Adrenal gland (tissue), 12 donors: ENCODE measurements around the gene ABCD3. TPM values are rescaled to one million over a fixed set of nuclear protein-coding genes. Genes with fewer than 3 reads are reported as not detected.

Experiments used
- DNase-seq, 7 donors: peaks; one replicate each; pipeline ENCODE4 v3.0.0-alpha.2; 2019 to 2020
- H3K27ac ChIP-seq, 5 donors: fragments of 200-600 bp; sonication (generic) in 4 of 5; 1 replicate in 3 of 5; 2 replicates in 2 of 5; pipeline versions ENCODE4 v1.5.1 to v1.8.0; 2016 to 2020; ENCODE audit warnings: mild to moderate bottlenecking in 1 of 5
- H3K27me3 ChIP-seq: fragments of 200-600 bp; 2 replicates; pipeline ENCODE4 v1.8.0; 2021
- H3K36me3 ChIP-seq, 2 donors: fragments of 200-600 bp; replicated peaks in 1 of 2; 1 replicate in 1 of 2; 2 replicates in 1 of 2; pipeline versions ENCODE4 v1.5.1 to v1.8.0; 2018 to 2022
- H3K4me1 ChIP-seq, 2 donors: fragments of 200-600 bp; replicated peaks in 1 of 2; 1 replicate in 1 of 2; 2 replicates in 1 of 2; pipeline versions ENCODE4 v1.5.1 to v1.8.0; 2018 to 2021
- H3K4me3 ChIP-seq, 4 donors: fragments of 200-600 bp; sonication (generic) in 3 of 4; one replicate each; pipeline ENCODE4 v1.5.1; 2016 to 2018
- H3K9me3 ChIP-seq, 3 donors: fragments of 200-600 bp; sonication (generic) in 1 of 3; replicated peaks in 1 of 3; 1 replicate in 2 of 3; 2 replicates in 1 of 3; pipeline versions ENCODE4 v1.5.1 to v1.8.0; 2016 to 2021
- POLR2A ChIP-seq, 2 donors: fragments of 450-650 bp; IDR thresholded peaks; one replicate each; pipeline ENCODE4 v1.6.1; 2017; ENCODE audit warnings: antibody characterized with exemption in 2 of 2, mild to moderate bottlenecking in 2 of 2, moderate library complexity in 1 of 2
- WGBS, 4 donors: extraction: QIAGEN DNeasy Blood & Tissue Kit in 2 of 4; methylation state at CpG; one replicate each; pipeline versions ENCODE4 v1.1.5 to v1.1.7; 2013 to 2017; 5-methylcytosine and 5-hydroxymethylcytosine counted together
- intact Hi-C, 2 donors: fragments of 100-400 bp; cut with DNase I; formaldehyde crosslinking; loops; one replicate each; pipeline versions ENCODE4 v1.14.1 to v1.15.0; 2022 to 2023
- polyA plus RNA-seq, 3 donors: library from polyadenylated mRNA; stranded (reverse); fragments of 200-250 nt in 2 of 3; fragments of 350-450 nt in 1 of 3; fragmentation: Illumina TruSeq in 1 of 3; extraction: RNeasy Lipid Tissue Mini Kit (QIAGEN cat#74804) in 1 of 3; gene quantifications; one replicate each; pipeline ENCODE4 v1.2.3, GENCODE V29; 2013 to 2014
- total RNA-seq, 9 donors: library from RNA; depleted of rRNA in 4 of 9; stranded (reverse); fragments of >200 nt in 4 of 9; fragments of 120-200 nt in 1 of 9; fragmentation: NEBNext Ultra II Directional in 1 of 9; extraction: Animal tissue kit (Norgen Biotek cat#: 25700) in 1 of 9; gene quantifications; one replicate each; pipeline versions ENCODE4 v1.1.0 to v1.2.4, GENCODE V29; 2013 to 2023
- TF ChIP-seq, protein P1 (sequence below), 6 experiments: fragments of 450-650 bp in 4 of 6; fragments of 200-600 bp in 2 of 6; sonication (generic) in 1 of 6; IDR thresholded peaks; 1 replicate in 5 of 6; 2 replicates in 1 of 6; pipeline versions ENCODE4 v1.5.1 to v1.8.0; 2016 to 2021; ENCODE audit warnings: antibody characterized with exemption in 6 of 6, mild to moderate bottlenecking in 2 of 6, moderate library complexity in 1 of 6
- donor health status: healthy with polysubstance abuse.
- donor health status: Bipolar disorder and iron deficiency.
- donor health status: DM: yes; HTN: yes; CAD: no.
- donor health status: DM: no; HTN: no; CAD: no.
- donor health status: DM: no; HTN: no; CAD: no.
- donor health status: DM: yes; HTN: yes; CAD: no.

ABCD3 gene
- total and polyA plus RNA-seq, 12 donors, result 11.2 to 69.6 (median 37.1) TPM

DNA sequence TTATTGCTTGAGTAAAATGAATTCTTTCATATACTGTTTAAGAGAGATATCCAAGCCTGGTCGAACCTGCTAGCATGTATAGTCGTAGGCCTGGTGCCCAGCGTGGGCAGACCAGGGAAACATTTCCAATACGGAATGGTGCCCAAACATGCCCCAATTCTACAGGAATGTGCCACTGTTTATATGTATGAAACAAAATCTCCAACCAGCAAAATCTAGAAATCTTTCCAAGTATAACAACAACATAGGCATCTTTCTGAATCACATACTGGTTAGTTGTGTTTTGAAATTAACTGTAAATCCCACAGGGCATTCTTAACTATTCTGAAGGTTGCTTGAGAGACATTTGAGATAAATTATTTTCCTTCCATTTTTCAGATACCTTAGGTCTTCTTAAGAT, 17.0 kb upstream of the ABCD3 start:
- intact Hi-C loops, result no loop called here
- no peak for DNase-seq
- 89 to 96% (median 95%) methylated on average over 4 of the region's 4 CpGs for WGBS, 4 donors
- no peaks in the 10 kb centered on the region for H3K9me3 ChIP-seq
- H3K36me3 ChIP-seq, result no peaks in the 10 kb centered on the region
- no peak overlapping the region for H3K27ac ChIP-seq
- H3K4me3 ChIP-seq, result no peak overlapping the region
- no peaks in the 10 kb centered on the region for H3K27me3 ChIP-seq
- no peaks in the 10 kb centered on the region for H3K4me1 ChIP-seq
- TF ChIP-seq, protein P1, sequence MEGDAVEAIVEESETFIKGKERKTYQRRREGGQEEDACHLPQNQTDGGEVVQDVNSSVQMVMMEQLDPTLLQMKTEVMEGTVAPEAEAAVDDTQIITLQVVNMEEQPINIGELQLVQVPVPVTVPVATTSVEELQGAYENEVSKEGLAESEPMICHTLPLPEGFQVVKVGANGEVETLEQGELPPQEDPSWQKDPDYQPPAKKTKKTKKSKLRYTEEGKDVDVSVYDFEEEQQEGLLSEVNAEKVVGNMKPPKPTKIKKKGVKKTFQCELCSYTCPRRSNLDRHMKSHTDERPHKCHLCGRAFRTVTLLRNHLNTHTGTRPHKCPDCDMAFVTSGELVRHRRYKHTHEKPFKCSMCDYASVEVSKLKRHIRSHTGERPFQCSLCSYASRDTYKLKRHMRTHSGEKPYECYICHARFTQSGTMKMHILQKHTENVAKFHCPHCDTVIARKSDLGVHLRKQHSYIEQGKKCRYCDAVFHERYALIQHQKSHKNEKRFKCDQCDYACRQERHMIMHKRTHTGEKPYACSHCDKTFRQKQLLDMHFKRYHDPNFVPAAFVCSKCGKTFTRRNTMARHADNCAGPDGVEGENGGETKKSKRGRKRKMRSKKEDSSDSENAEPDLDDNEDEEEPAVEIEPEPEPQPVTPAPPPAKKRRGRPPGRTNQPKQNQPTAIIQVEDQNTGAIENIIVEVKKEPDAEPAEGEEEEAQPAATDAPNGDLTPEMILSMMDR (IDR thresholded peaks at IDR 0.05), result no peak
- no peak for TF ChIP-seq POLR2A (IDR thresholded peaks at IDR 0.05)

DNA sequence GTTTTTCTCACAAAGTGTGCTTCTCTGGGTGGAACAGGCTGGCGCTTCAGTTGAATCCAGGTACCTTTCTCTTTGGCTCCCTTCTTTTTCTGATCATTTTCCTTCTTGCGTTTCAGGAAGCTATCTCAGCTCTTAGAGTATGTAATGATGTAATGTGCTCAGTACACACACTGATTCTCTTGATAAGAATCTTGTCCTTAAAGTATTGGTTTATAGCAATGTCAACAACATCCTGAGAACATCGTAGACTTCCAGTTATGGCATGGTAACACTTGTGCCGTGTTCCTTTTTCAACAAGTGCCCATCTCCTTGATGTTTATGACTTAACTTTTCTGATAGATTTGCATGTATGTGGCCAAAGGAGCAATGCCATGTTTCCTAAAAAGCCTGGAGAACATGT, 11.7 kb upstream of the ABCD3 start:
- no peak for TF ChIP-seq POLR2A (IDR thresholded peaks at IDR 0.05)
- TF ChIP-seq, protein P1 (IDR thresholded peaks at IDR 0.05), result no peak
- Histone ChIP-seq H3K36me3 (no peaks in the 10 kb centered on the region), H3K27ac (no peak overlapping the region), H3K4me3 (no peak overlapping the region), H3K27me3 (no peaks in the 10 kb centered on the region), H3K4me1 (no peaks in the 10 kb centered on the region), H3K9me3 (no peaks in the 10 kb centered on the region)
- WGBS, 4 donors, result 81 to 89% (median 83%) methylated on average over 4 of the region's 4 CpGs
- intact Hi-C loops, result no loop called here
- no peak for DNase-seq

DNA sequence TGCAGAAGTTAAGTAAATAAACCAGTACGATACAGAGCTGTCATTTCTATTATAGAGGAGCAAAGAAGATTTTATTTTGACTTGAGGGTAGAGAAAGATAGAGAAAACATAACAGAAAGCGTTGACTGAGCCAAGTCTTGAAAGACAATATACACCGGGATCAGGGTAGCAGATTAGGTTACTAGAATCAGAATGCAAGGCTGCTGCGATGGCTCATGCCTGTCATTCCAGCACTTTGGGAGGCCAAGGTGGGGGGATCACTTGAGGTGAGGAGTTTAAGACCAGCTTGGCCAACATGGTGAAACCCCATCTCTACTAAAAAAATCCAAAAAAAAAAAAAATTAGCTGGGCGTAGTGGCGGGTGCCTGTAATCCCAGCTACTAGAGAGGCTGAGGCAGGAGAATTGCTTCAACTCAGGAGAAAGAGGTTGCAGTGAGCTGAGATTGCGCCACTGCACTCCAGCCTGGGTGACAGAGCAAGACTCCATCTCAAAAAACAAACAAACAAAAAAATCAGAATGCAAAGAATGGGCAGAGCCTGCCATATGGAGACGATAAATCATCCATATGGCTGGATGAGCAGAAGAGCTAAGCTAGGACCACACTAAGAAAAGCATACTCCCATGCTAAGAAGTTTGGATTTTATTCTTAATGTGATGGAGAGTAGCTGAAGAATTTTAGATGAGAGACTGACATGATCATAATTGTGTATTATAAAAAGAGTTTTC, 9.9 kb upstream of the ABCD3 start:
- no peaks in the 10 kb centered on the region for H3K4me1 ChIP-seq
- intact Hi-C loops, result no loop called here
- no peak overlapping the region for H3K4me3 ChIP-seq
- DNase-seq, result no peak
- no peaks in the 10 kb centered on the region for H3K36me3 ChIP-seq
- H3K9me3 ChIP-seq, result no peaks in the 10 kb centered on the region
- WGBS, 4 donors, result 78 to 83% (median 80%) methylated on average over 8 of the region's 8 CpGs
- H3K27me3 ChIP-seq, result no peaks in the 10 kb centered on the region
- TF ChIP-seq, protein P1 (IDR thresholded peaks at IDR 0.05), result no peak
- H3K27ac ChIP-seq, result no peak overlapping the region

DNA sequence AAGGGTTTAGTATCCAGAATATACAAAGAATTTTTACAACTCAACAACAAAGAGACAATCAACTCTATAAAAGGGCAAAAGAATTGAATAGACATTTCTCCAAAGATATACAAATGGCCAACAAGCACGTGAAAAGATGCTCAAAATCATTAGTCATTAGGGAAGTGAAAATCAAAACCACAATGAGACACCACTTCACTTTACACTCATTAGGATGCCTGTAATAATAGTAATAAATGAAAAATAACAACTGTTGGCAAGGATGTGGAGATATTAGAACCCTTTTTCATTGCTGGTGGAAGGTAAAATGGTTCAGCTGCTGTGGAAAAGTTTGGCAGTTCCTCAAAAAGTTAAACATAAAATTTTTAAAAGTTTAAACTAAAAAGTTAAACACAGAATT, 7.0 kb upstream of the ABCD3 start:
- TF ChIP-seq, protein P1 (IDR thresholded peaks at IDR 0.05), result no peak
- no peak for TF ChIP-seq POLR2A (IDR thresholded peaks at IDR 0.05)
- WGBS, 4 donors, result 58 to 79% (median 61%) methylated on average over 1 of the region's 1 CpG
- Histone ChIP-seq H3K4me1 (no peaks in the 10 kb centered on the region), H3K9me3 (no peaks in the 10 kb centered on the region), H3K36me3 (no peaks in the 10 kb centered on the region), H3K27ac (no peak overlapping the region), H3K27me3 (no peaks in the 10 kb centered on the region), H3K4me3 (no peak overlapping the region)
- intact Hi-C loops, result no loop called here
- DNase-seq, result no peak
